GM08714 (cell line): ENCODE measurements around the gene VIM.
"Not testable (repeated sequence)": the region's sequence is repeated elsewhere in the genome, so short reads cannot be mapped to it uniquely, and the experiment has no call there.

Experiments
- H3K4me3 ChIP-seq: fragments of 200-500 bp; sonication (Bioruptor generic); 2 replicates; pipeline ENCODE4 v1.5.1; 2014; ENCODE audit warnings: mild to moderate bottlenecking, low read length, inconsistent platforms
- ZNF274 ChIP-seq: IDR thresholded peaks from 2 replicates; pipeline ENCODE4 v1.6.1; 2012; ENCODE audit warnings: mild to moderate bottlenecking, low read depth, low read length

Gene VIM

GRCh38 chr10:17244700-17245365 is 16.8 kb downstream of the VIM start:
- no peak overlapping the region for H3K4me3 ChIP-seq
- no peak for TF ChIP-seq ZNF274

GRCh38 chr10:17247210-17247609 is 19.2 kb downstream of the VIM start:
- no peak for TF ChIP-seq ZNF274
- H3K4me3 ChIP-seq, result no peak overlapping the region

GRCh38 chr10:17248964-17249363 is 20.9 kb downstream of the VIM start:
- no peak overlapping the region for H3K4me3 ChIP-seq
- no peak for TF ChIP-seq ZNF274

GRCh38 chr10:17249820-17250219 is 21.8 kb downstream of the VIM start:
- no peak overlapping the region for H3K4me3 ChIP-seq
- TF ChIP-seq ZNF274, result no peak

- no peak overlapping the region for H3K4me3 ChIP-seq
- TF ChIP-seq ZNF274, result no peak
Measured at GRCh38 chr10:17250736-17251135, 22.7 kb downstream of the VIM start.

- not testable (repeated sequence) for H3K4me3 ChIP-seq
Measured at GRCh38 chr10:17254543-17255050, 26.6 kb downstream of the VIM start.

GRCh38 chr10:17255512-17255911 is 27.5 kb downstream of the VIM start:
- no peak overlapping the region for H3K4me3 ChIP-seq
- no peak for TF ChIP-seq ZNF274

GRCh38 chr10:17256051-17256450 is 28.0 kb downstream of the VIM start:
- TF ChIP-seq ZNF274, result no peak
- H3K4me3 ChIP-seq, result no peak overlapping the region

GRCh38 chr10:17256627-17257026 is 28.6 kb downstream of the VIM start:
- TF ChIP-seq ZNF274, result no peak
- no peak overlapping the region for H3K4me3 ChIP-seq

- TF ChIP-seq ZNF274, result no peak
Measured at GRCh38 chr10:17257466-17258321, 29.7 kb downstream of the VIM start.

GRCh38 chr10:17262502-17262901 is 34.5 kb downstream of the VIM start:
- no peak for TF ChIP-seq ZNF274
- no peak overlapping the region for H3K4me3 ChIP-seq

More at GRCh38 chr10:17257466-17258321, 29.7 kb downstream of the VIM start:
- no peak overlapping the region for H3K4me3 ChIP-seq

- H3K4me3 ChIP-seq, result no peak overlapping the region
- TF ChIP-seq ZNF274, result no peak
Measured at GRCh38 chr10:17263580-17263979, 35.5 kb downstream of the VIM start.

GRCh38 chr10:17265468-17265867 is 37.4 kb downstream of the VIM start:
- no peak for TF ChIP-seq ZNF274
- H3K4me3 ChIP-seq, result no peak overlapping the region

- H3K4me3 ChIP-seq, result not testable (repeated sequence)
Measured at GRCh38 chr10:17266549-17266948, 38.5 kb downstream of the VIM start.

- no peak overlapping the region for H3K4me3 ChIP-seq
- no peak for TF ChIP-seq ZNF274
Measured at GRCh38 chr10:17272648-17273047, 44.6 kb downstream of the VIM start.
